ENCODE results near the gene KCNIP3. TPM values are rescaled to one million over a fixed set of nuclear protein-coding genes. Genes with fewer than 3 reads are reported as not detected.

The KCNIP3 gene
- total RNA-seq, result not detected

DNA sequence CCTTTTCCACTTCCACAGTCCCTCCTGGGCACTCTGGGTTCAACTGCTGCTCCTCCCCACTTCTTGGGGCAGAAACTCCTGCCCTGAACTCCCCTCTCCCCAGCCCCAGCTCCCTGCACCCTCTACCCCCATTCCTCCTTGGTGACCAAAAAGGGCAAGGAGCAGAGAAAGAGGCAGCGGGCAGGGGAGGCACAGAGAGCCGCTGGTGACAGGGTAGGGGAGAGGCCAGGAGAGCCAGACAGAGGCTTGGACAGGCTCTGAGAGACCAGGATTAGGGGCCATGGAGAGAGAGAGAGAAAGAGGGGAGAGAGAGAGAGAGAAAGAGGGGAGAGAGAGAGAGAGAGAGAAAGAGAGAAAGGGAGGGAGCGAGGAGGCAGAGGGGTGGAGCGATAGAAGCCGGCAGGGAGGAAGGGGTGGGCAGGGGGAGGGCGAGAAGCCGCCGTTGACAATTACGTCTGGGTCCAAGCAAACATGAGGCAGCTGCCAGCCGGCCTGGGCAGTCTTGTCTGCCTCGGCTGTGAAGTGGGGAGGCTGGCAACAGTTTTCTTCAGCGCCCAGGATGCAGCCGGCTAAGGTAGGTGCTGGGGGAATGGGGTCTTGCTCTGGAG, at the start of gene KCNIP3:
Gene KCNIP3 (plus strand): TSS at position 468 of the 608 bp plus-strand sequence. CDS start 92 bp downstream, at position 560.
- H3K36me3 Mint-ChIP-seq, result no peaks in the 10 kb centered on the region
- POLR2A ChIA-PET, result no interaction called here
- peaks cover 5% of the 10 kb centered on the region for H3K9me3 Mint-ChIP-seq
- intact Hi-C loops (cut with micrococcal nuclease), result no loop called here
- no peak for DNase-seq
- H3K4me3 Mint-ChIP-seq, result no peak within 1 kb of the TSS
- H3K4me1 Mint-ChIP-seq (ENCODE audit: low read depth), result no peaks in the 10 kb centered on the region
- CTCF ChIA-PET, result no interaction called here
- peaks cover 2% of the 10 kb centered on the region for H3K27me3 Mint-ChIP-seq
- H3K27ac Mint-ChIP-seq, result no peak within 1 kb of the TSS

GRCh38 chr2:95258271-95258670, 38.9 kb upstream of the KCNIP3 start:
- H3K4me1 Mint-ChIP-seq (ENCODE audit: low read depth), result no peaks in the 10 kb centered on the region
- no peak overlapping the region for H3K4me3 Mint-ChIP-seq
- no peak for DNase-seq
- peaks cover 30% of the 10 kb centered on the region for H3K9me3 Mint-ChIP-seq
- H3K36me3 Mint-ChIP-seq, result peaks cover 1% of the 10 kb centered on the region
- intact Hi-C loops (cut with micrococcal nuclease), result no loop called here
- H3K27ac Mint-ChIP-seq, result no peak overlapping the region
- peaks cover 9% of the 10 kb centered on the region for H3K27me3 Mint-ChIP-seq
- ChIA-PET CTCF (no interaction called here), POLR2A (no interaction called here)

GRCh38 chr2:95260028-95261023, 36.8 kb upstream of the KCNIP3 start:
- ChIA-PET POLR2A (no interaction called here), CTCF (no interaction called here)
- Mint-ChIP-seq H3K27me3 (peaks cover 9% of the 10 kb centered on the region), H3K4me1 (ENCODE audit: low read depth) (no peaks in the 10 kb centered on the region), H3K36me3 (peaks cover 1% of the 10 kb centered on the region), H3K4me3 (no peak overlapping the region), H3K27ac (no peak overlapping the region), H3K9me3 (peaks cover 20% of the 10 kb centered on the region)
- no peak for DNase-seq
- intact Hi-C loops (cut with micrococcal nuclease), result no loop called here

- Mint-ChIP-seq H3K4me1 (ENCODE audit: low read depth) (no peaks in the 10 kb centered on the region), H3K27me3 (peaks cover 9% of the 10 kb centered on the region), H3K9me3 (peaks cover 13% of the 10 kb centered on the region), H3K4me3 (no peak overlapping the region), H3K27ac (no peak overlapping the region), H3K36me3 (no peaks in the 10 kb centered on the region)
- intact Hi-C loops (cut with micrococcal nuclease), result no loop called here
- no peak for DNase-seq
- POLR2A ChIA-PET, result no interaction called here
- CTCF ChIA-PET, result no interaction called here
These were observed 35.5 kb upstream of the KCNIP3 start for GRCh38 chr2:95261602-95262001.

- Mint-ChIP-seq H3K36me3 (no peaks in the 10 kb centered on the region), H3K4me1 (ENCODE audit: low read depth) (no peaks in the 10 kb centered on the region), H3K27ac (no peak overlapping the region), H3K4me3 (no peak overlapping the region), H3K9me3 (peaks cover 4% of the 10 kb centered on the region), H3K27me3 (peaks cover 9% of the 10 kb centered on the region)
- POLR2A ChIA-PET, result no interaction called here
- CTCF ChIA-PET, result no interaction called here
- no peak for DNase-seq
- intact Hi-C loops (cut with micrococcal nuclease), result no loop called here
These were observed 34.1 kb upstream of the KCNIP3 start for GRCh38 chr2:95262896-95263542.

GRCh38 chr2:95264624-95265023, 32.5 kb upstream of the KCNIP3 start:
- no peaks in the 10 kb centered on the region for H3K4me1 Mint-ChIP-seq (ENCODE audit: low read depth)
- no peak overlapping the region for H3K4me3 Mint-ChIP-seq
- no peaks in the 10 kb centered on the region for H3K9me3 Mint-ChIP-seq
- CTCF ChIA-PET, result no interaction called here
- no peak for DNase-seq
- H3K36me3 Mint-ChIP-seq, result no peaks in the 10 kb centered on the region
- peaks cover 9% of the 10 kb centered on the region for H3K27me3 Mint-ChIP-seq
- no peak overlapping the region for H3K27ac Mint-ChIP-seq
- intact Hi-C loops (cut with micrococcal nuclease), result no loop called here
- POLR2A ChIA-PET, result no interaction called here

DNA sequence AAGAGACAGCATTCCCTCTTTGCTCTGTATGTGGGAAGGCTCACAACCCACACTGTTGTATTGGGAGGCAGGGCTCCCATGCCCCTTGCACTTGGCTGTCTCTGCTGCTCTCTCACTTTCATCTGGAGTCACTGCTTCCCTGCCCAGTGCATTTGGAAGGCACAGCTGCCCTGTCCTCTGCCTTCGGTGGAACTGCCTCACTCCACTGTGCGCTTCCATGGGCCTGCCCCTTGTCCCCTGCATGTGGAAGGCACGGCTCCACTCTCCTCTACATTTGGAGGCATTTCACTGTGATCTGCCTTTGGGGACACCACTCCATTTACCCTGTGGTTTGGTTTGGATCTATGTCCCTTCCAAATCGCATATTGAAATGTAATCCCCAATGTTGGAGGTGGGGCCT, 32.0 kb upstream of the KCNIP3 start:
- H3K36me3 Mint-ChIP-seq, result no peaks in the 10 kb centered on the region
- no peaks in the 10 kb centered on the region for H3K9me3 Mint-ChIP-seq
- no peak overlapping the region for H3K4me3 Mint-ChIP-seq
- POLR2A ChIA-PET, result no interaction called here
- CTCF ChIA-PET, result no interaction called here
- intact Hi-C loops (cut with micrococcal nuclease), result no loop called here
- no peaks in the 10 kb centered on the region for H3K4me1 Mint-ChIP-seq (ENCODE audit: low read depth)
- peaks cover 8% of the 10 kb centered on the region for H3K27me3 Mint-ChIP-seq
- DNase-seq, result no peak
- H3K27ac Mint-ChIP-seq, result no peak overlapping the region

GRCh38 chr2:95266781-95267430, 30.2 kb upstream of the KCNIP3 start:
- Mint-ChIP-seq H3K4me3 (no peak overlapping the region), H3K27me3 (peaks cover 5% of the 10 kb centered on the region), H3K4me1 (ENCODE audit: low read depth) (no peaks in the 10 kb centered on the region), H3K27ac (no peak overlapping the region), H3K9me3 (no peaks in the 10 kb centered on the region), H3K36me3 (no peaks in the 10 kb centered on the region)
- ChIA-PET CTCF (no interaction called here), POLR2A (interaction anchor here (0.5 kb wide), 1 partner anchor 226 kb away, joined by 3 read pairs; no protein-coding TSS in a partner anchor)
- DNase-seq, result peak; percentile 6
- intact Hi-C loops (cut with micrococcal nuclease), result no loop called here

- no peak overlapping the region for H3K27ac Mint-ChIP-seq
- no peaks in the 10 kb centered on the region for H3K36me3 Mint-ChIP-seq
- no peak overlapping the region for H3K4me3 Mint-ChIP-seq
- no peaks in the 10 kb centered on the region for H3K27me3 Mint-ChIP-seq
- DNase-seq, result no peak
- POLR2A ChIA-PET, result interaction anchor here (0.5 kb wide), 1 partner anchor 226 kb away, joined by 3 read pairs; no protein-coding TSS in a partner anchor
- H3K4me1 Mint-ChIP-seq (ENCODE audit: low read depth), result no peaks in the 10 kb centered on the region
- H3K9me3 Mint-ChIP-seq, result no peaks in the 10 kb centered on the region
- intact Hi-C loops (cut with micrococcal nuclease), result no loop called here
- CTCF ChIA-PET, result no interaction called here
These were observed 29.5 kb upstream of the KCNIP3 start for GRCh38 chr2:95267458-95268210.

DNA sequence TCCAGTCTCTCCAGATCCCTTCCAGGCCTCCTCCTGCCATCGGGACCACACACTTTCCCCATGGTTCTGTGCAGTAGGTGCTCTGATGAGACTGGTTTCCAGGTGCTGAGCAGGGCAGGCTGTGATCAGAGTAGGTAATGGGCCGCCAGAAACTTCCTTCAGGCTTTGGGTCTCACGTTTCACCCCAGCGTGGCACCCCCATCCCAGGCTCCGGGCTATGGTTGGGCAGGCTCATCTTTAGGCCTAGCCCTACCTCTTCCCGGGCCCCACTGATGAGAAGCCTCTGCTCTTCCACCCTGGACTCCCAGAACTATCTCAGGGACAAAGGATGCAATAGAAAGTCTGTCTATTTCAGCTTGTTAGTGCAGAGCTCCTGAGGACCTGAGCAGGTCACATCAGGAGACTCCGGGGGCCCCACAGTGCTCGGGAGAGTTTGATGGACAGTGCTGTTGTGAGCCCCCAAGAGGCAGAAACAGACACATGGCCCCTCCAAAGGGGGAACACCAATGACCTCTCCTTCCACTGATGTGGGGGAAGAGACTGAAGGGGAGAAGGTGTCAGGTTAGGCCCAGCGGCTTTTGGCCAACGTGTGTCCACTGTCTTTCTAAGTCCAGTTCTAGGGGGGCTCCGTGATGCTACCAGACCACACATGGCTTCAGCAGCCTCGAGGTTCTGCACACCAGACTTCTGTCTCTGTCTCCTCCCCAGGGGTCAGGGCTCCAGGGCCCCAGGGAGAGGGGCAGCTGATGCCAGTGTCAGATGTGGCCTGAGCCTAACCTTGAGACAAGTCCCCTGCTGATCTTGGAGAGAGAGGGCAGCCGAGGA, 28.7 kb upstream of the KCNIP3 start:
- H3K4me1 Mint-ChIP-seq (ENCODE audit: low read depth), result no peaks in the 10 kb centered on the region
- no peaks in the 10 kb centered on the region for H3K27me3 Mint-ChIP-seq
- ChIA-PET CTCF (no interaction called here), POLR2A (no interaction called here)
- DNase-seq, result peak; percentile 1
- no peaks in the 10 kb centered on the region for H3K9me3 Mint-ChIP-seq
- no peak overlapping the region for H3K27ac Mint-ChIP-seq
- intact Hi-C loops (cut with micrococcal nuclease), result no loop called here
- H3K36me3 Mint-ChIP-seq, result no peaks in the 10 kb centered on the region
- no peak overlapping the region for H3K4me3 Mint-ChIP-seq

DNA sequence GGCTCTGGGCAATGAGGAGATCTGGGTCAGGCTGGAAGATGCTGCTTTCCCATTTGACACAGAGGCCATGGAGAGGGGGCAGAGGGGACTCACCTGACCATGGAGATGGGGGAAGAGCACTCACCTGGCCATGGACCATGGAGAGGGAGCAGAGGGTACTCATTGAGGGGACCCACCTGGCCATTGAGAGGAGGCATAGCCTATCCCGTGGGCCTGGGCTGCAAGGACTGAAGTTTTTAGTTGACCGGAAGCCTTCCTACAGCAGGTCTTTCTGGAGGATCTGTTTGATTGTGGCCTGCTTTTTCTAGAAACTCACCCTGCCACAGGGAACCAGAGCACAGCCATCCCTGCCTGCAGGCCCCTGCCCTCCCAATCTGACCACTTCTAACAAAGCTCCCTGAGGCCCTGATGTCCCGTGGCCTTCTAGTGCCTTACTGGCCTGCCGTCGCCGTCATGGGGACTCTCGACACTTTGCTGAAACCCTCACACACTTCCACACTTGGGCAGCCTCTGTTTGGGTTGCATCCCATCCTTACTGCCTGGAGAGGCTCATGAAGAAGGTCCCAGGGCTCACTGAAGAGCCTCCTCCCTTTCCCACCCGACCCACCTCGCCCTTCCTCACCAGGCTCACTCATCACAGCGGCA, 28.0 kb upstream of the KCNIP3 start:
- Mint-ChIP-seq H3K9me3 (no peaks in the 10 kb centered on the region), H3K27me3 (no peaks in the 10 kb centered on the region), H3K4me1 (ENCODE audit: low read depth) (no peaks in the 10 kb centered on the region), H3K27ac (no peak overlapping the region), H3K4me3 (no peak overlapping the region), H3K36me3 (no peaks in the 10 kb centered on the region)
- intact Hi-C loops (cut with micrococcal nuclease), result no loop called here
- no peak for DNase-seq
- CTCF ChIA-PET, result no interaction called here
- POLR2A ChIA-PET, result no interaction called here
